GM18951 (cell line): Measurements from ENCODE around the gene SNX12.

ENCODE experiments used
- POLR2A ChIP-seq: IDR thresholded peaks from 4 replicates; pipeline ENCODE4 v1.6.1; 2011; ENCODE audit warnings: mild to moderate bottlenecking; ENCODE audit not compliant: insufficient read length, insufficient read depth; ENCODE audit errors: extremely low read depth
- in situ Hi-C: fragments of 300-500 bp; cut with MboI; formaldehyde crosslinking; loops from one replicate; pipeline ENCODE4 v1.12.0; 2022; ENCODE audit warnings: low sequenced_read_pairs, mixed read lengths, inconsistent platforms; ENCODE audit not compliant: unreplicated experiment

Gene SNX12

DNA sequence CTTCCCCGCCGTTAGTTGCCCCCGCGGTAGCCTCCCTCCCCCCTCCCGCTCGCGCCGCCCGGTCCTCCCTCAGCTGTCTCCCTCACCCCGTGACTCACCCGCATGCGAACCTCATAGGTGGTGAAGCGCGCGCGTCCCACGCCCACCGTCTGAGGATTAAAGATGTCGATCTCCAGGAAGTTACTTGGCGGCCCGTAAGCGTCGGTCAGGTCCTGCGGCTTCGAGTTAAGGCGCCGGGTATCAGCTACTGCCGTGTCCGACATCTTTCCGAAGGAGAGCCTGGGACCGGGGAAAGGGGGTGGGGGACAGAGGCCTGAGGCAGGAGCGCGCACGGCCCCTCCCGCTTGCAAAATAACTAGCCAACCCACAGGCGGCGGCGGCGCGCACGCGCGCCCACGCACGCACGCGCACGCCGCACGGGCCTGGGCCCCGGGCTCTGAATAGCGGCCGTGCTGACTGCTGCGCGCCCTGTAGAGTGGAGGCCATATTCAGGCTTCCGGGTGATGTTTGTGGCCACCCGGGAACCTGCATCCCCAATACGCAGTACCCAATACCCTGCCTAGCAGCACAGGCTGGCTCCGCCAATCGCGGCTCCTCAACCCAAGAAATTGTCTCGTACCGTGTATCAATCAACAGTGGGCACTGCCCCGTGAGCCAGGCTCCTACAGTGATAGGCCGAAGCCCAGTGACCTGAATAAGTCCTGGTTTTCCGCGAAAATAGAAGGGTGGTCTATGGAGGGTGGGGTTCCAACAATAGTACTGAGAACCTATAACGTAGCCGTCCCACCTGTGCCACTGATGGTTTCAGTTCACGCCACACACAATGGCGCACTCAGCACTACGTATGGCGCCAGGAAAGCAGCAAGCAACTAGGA lies at the start of gene SNX12:
Gene SNX12, minus strand, starts transcription at position 291 of the 875 bp plus-strand sequence. Its CDS starts 28 bp downstream, at position 263.
- in situ Hi-C loops, result no loop called here
- TF ChIP-seq POLR2A, result peak; percentile 70

DNA sequence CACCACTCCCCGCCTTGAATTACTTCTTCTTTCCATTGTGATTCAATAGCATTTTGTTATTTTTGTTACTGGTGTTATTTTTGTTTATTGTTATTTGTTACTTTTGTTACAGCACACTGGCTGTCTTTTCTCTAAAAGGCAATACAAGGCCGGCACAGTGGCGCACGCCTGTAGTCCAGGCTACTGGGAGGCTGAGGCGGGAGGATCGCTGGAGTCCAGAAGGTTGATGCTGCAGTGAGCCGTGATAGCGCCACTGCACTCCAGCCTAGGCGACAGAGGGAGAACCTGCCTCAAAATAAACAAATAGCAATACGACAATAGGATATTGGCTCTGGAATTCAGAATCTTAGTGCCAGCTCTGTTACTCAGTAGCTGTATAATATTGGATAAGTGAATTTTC lies 49.2 kb upstream of the SNX12 start:
- no peak for TF ChIP-seq POLR2A
- in situ Hi-C loops, result no loop called here

GRCh38 chrX:71111921-71112431 lies 43.8 kb upstream of the SNX12 start:
- in situ Hi-C loops, result no loop called here
- TF ChIP-seq POLR2A, result no peak

DNA sequence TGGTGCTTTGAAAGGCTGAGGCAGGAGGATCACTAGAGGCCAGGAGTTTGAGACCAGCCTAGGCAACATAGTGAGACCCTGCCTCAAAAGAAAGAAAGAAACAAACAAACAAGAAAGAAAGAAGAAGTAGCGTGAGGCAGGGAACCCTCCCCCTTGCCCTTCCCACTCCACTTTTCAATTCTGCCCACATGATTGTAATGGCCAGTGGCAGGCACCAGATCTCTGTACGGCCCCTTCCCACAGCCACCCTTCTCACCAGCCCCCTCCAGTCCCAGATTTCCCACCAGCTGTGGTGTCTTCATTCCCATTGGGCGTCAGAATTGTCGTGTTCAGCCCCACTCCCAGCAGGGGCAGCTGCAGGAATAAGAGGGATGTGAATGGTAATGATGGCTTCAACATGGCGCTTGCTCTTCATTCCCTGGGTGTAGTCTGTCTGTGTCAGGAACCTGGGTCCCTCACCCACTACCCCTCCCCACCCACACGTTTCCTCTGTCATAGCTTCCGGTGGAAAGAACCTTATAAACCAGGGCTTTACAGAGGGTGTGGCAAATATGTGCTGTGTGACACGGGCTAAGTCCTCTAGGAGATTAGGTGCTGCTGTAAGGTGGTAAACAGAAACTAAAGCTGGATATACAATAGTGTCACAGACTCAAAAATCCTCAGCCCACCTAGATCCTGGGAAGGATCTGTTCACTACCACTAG lies 43.2 kb upstream of the SNX12 start, which contains the start of gene IL2RG:
Gene IL2RG, minus strand, starts transcription at position 437 of the 703 bp plus-strand sequence. Its CDS starts 38 bp downstream, at position 399.
- in situ Hi-C loops, result no loop called here
- TF ChIP-seq POLR2A, result peak; percentile 76

DNA sequence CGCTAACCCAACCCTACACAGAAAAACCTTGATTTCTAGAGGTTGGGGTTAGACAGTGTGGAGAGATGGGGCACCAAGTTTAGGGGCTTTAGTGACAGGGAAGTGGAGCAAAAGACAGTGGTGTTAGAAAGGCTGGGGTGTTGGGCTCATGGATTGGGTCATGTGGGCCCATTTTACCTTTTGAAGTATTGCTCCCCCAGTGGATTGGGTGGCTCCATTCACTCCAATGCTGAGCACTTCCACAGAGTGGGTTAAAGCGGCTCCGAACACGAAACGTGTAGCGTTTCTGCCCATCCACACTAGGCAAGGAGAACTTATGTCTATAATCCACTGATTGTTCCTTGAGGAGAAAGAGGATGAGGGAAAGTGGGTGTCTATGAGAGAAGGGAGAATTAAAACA lies 40.9 kb upstream of the SNX12 start:
- no peak for TF ChIP-seq POLR2A
- in situ Hi-C loops, result no loop called here

GRCh38 chrX:71107762-71108360 lies 39.7 kb upstream of the SNX12 start:
- in situ Hi-C loops, result no loop called here
- no peak for TF ChIP-seq POLR2A

DNA sequence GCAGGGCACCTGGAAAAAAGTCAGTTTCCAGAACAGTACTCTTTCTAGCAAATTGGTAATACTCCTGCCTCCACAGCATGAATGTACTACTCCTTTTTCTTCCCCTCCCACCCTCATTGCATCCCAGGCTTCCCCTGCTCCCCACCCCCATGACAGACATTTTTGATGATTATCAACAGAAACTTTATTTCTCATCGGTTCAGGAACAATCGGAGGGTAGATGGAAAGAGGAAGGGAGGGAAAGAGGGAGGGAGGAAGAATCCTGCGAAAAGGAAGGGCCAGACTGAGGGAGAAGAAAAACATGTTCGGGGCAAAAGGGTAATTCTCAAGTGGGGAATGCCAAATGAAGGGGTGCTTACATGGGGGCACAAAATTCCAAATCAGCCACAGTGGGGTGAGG lies 39.1 kb upstream of the SNX12 start:
- in situ Hi-C loops, result no loop called here

DNA sequence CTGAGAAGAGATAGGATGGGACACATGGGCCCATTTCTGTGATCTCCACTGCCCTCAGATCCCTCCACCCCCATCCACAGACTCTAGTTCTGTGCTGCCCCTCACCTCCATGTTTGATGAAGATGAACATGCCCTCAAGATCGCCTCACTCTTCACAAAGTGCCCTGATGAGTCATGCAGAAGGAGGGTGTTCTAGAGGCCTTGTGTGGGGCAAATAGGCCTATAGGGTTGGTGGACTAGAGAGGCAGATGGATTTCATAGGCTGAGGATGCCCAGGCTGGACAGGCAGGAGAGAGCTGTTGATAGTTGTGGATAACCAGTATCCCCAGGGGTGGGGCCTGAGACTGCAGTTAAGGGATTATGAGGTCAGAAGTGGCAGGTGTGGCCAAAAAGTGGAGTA lies 38.3 kb upstream of the SNX12 start, which contains the start of gene CXorf65:
Gene CXorf65, minus strand, starts transcription at position 314 of the 400 bp plus-strand sequence. Its CDS starts 184 bp downstream, at position 130.
- peak; percentile 26 for TF ChIP-seq POLR2A
- in situ Hi-C loops, result no loop called here

More for the DNA sequence above, 39.1 kb upstream of the SNX12 start:
- no peak for TF ChIP-seq POLR2A

DNA sequence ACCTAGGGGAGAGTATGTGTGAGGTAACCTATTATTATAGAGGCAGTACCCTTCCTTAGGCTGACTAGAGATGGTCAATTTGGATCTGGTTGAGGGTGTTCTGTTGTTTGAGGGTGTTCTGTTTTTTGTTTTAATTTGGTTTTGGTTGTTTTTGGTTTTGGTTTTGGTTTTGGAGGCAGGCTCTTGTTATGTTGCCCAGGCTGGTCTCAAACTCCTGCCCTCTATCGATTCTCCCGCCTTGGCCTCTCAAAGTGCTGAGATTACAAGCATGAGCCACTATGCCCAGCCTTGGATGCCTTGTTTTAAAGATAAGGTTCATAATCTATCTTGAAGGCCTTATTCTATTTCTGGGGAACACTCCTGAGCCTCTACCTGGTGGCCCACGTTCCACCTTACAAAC lies 37.5 kb upstream of the SNX12 start:
- no peak for TF ChIP-seq POLR2A
- in situ Hi-C loops, result no loop called here

DNA sequence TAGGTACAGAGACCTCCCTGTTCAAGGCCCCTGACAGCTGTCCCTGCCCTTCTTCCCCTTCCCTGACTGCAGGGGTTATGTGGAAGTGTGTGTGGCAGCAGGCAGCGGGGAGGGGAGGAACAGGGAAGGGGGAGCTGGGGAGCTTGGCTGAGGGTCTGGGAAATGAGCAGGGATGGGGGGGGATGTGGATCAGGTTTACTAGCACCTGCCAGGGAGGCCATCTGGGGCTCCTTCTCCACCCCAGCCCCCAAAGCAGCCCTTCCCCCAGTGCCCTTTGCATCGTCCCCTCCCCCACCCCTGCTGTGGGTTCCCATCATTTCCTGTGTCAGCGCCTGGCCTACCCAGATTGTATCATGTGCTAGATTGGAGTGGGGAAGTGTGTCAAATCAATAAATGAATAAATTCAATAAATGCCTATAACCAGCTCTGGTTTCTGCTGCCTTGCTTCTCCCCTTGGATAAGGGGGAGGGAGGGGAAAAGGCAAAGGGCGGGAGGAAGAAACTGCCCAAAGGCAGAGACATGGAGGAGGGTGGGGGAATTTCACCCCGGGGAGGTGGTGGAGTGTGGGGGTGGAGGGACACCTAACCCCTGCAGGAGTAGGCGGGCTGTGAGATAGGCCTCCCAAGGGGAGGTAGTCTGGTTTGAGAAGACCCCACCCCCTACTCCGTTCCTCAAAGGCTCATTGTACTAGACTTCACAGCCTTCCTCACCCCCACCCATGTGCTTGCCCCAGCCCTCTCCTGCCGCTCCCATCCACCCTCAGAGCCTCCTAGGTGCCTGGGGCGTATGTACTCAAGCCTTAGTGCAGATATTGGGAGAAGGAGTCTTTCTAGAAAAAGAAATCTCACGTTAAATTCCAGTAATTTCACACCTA lies 35.2 kb upstream of the SNX12 start:
- in situ Hi-C loops, result no loop called here
- TF ChIP-seq POLR2A, result no peak

DNA sequence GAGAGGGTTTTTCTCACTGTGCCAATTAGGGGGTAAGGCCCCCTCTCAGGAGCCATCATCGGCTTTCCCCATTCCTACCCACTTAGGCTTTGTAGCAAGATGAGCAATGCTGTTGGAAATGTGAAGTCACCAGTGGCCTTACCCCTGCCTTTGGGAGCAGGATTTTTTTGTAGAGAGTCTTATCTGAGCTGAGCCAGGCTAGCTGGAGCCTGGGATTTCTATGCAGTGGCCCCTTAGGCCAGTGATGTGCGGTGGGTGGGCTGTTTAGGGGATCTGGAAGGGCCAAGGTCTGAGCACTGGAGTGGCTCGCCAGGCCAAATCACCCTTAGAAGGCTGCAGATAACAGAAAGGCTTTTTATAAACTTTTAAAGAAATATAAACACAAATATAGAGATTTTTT lies 34.2 kb upstream of the SNX12 start:
- in situ Hi-C loops, result no loop called here
- TF ChIP-seq POLR2A, result no peak

- in situ Hi-C loops, result no loop called here
- TF ChIP-seq POLR2A, result no peak
Measured at GRCh38 chrX:71100581-71101505, 32.7 kb upstream of the SNX12 start.

- TF ChIP-seq POLR2A, result no peak
- in situ Hi-C loops, result no loop called here
Measured at GRCh38 chrX:71099736-71100135, 31.6 kb upstream of the SNX12 start.
